ENCODE data around the gene ARL14. TPM values are rescaled to one million over a fixed set of nuclear protein-coding genes. Genes with fewer than 3 reads are reported as not detected.

The ARL14 gene
- total RNA-seq, 4 donors from 2014 or later: not detected

- no peaks in the 10 kb centered on the region for H3K27me3 ChIP-seq
- no peak overlapping the region for H3K4me3 ChIP-seq
- TF ChIP-seq POLR2AphosphoS5 (IDR thresholded peaks at IDR 0.05): no peak
- no peak for TF ChIP-seq EP300 (IDR thresholded peaks at IDR 0.05)
- TF ChIP-seq CTCF (IDR thresholded peaks at IDR 0.05): no peak
- no peak for TF ChIP-seq POLR2A (IDR thresholded peaks at IDR 0.05)
- no peak for ATAC-seq
- 83 to 89% methylated on average over 1 of the region's 5 CpGs for WGBS, 2 donors (ENCODE audit: low coverage in 1 of 2)
- H3K27ac ChIP-seq: no peak overlapping the region
- H3K36me3 ChIP-seq: no peaks in the 10 kb centered on the region
- no peaks in the 10 kb centered on the region for H3K9me3 ChIP-seq
- H3K4me1 ChIP-seq: no peaks in the 10 kb centered on the region
Observed at GRCh38 chr3:160720123-160720746, 43.3 kb downstream of the ARL14 start.

- H3K27me3 ChIP-seq: no peaks in the 10 kb centered on the region
- H3K4me3 ChIP-seq: no peak overlapping the region
- H3K36me3 ChIP-seq: no peaks in the 10 kb centered on the region
- H3K9me3 ChIP-seq: no peaks in the 10 kb centered on the region
- no peak for ATAC-seq
- 72 to 88% methylated on average over 2 of the region's 2 CpGs for WGBS, 2 donors (ENCODE audit: low coverage in 1 of 2)
- no peak overlapping the region for H3K27ac ChIP-seq
- H3K4me1 ChIP-seq: no peaks in the 10 kb centered on the region
- TF ChIP-seq POLR2AphosphoS5 (IDR thresholded peaks at IDR 0.05) (no peak), POLR2A (IDR thresholded peaks at IDR 0.05) (no peak), CTCF (IDR thresholded peaks at IDR 0.05) (no peak), EP300 (IDR thresholded peaks at IDR 0.05) (no peak)
Observed at GRCh38 chr3:160722331-160722730, 45.4 kb downstream of the ARL14 start.

- Histone ChIP-seq H3K27ac (no peak overlapping the region), H3K4me3 (no peak overlapping the region), H3K9me3 (no peaks in the 10 kb centered on the region), H3K4me1 (no peaks in the 10 kb centered on the region), H3K36me3 (no peaks in the 10 kb centered on the region), H3K27me3 (no peaks in the 10 kb centered on the region)
- ATAC-seq: no peak
- TF ChIP-seq CTCF (IDR thresholded peaks at IDR 0.05) (no peak), POLR2A (IDR thresholded peaks at IDR 0.05) (no peak), EP300 (IDR thresholded peaks at IDR 0.05) (no peak), POLR2AphosphoS5 (IDR thresholded peaks at IDR 0.05) (no peak)
- 72 to 91% methylated on average over 2 of the region's 2 CpGs for WGBS, 2 donors (ENCODE audit: low coverage in 1 of 2)
Observed at GRCh38 chr3:160725338-160725737, 48.4 kb downstream of the ARL14 start.

Small RNAs within 50 kb of the gene (small RNA-seq; reads per million reads assigned to genes)
- gene RF00139: 0 to 0.09 (median 0) reads per million in 4 donors

Other genes with a start within 250 kb of the ARL14 start
- gene TRIM59, start 227.4 kb upstream of the ARL14 start, total RNA-seq: 1 to 10 TPM; 2.2 to 3.2 (median 2.5) TPM
- gene KPNA4, start 111.6 kb upstream of the ARL14 start, total RNA-seq: 10 to 100 TPM; 42.7 to 69.5 (median 55.6) TPM
- gene PPM1L, start 79.1 kb downstream of the ARL14 start, total RNA-seq: 10 to 100 TPM; 47.4 to 93.1 (median 60.6) TPM